Nephron (organoid): ENCODE data around the gene ALDH1A2.

Experiments
- H3K27ac Mint-ChIP-seq, 3 experiments: 2 replicates each; pipeline ENCODE4 v1.8.0; 2020; ENCODE audit warnings: mixed read lengths in 3 of 3, mild to moderate bottlenecking in 2 of 3, moderate library complexity in 1 of 3
- H3K27me3 Mint-ChIP-seq: 2 replicates; pipeline ENCODE4 v1.8.0; 2021; ENCODE audit warnings: low read depth, mild to moderate bottlenecking, moderate library complexity, mixed read lengths
- H3K36me3 Mint-ChIP-seq: 2 replicates; pipeline ENCODE4 v1.8.0; 2020; ENCODE audit warnings: low read depth, mixed read lengths
- H3K4me1 Mint-ChIP-seq: 2 replicates; pipeline ENCODE4 v1.8.0; 2020; ENCODE audit warnings: mixed read lengths
- H3K4me3 Mint-ChIP-seq, 3 experiments: 2 replicates each; pipeline ENCODE4 v1.8.0; 2020; ENCODE audit warnings: mild to moderate bottlenecking in 3 of 3, mixed read lengths in 3 of 3, moderate library complexity in 2 of 3
- H3K9me3 Mint-ChIP-seq: 2 replicates; pipeline ENCODE4 v1.8.0; 2020; ENCODE audit warnings: mixed read lengths
- CTCF ChIP-seq, 3 experiments: fragments of 200-600 bp; sonication (generic); IDR thresholded peaks; one replicate each; pipeline ENCODE4 v1.5.0; 2021; ENCODE audit warnings: antibody characterized with exemption in 3 of 3; ENCODE audit not compliant: unreplicated experiment in 3 of 3

The ALDH1A2 gene

GRCh38 chr15:58060575-58060974, 4.9 kb downstream of the ALDH1A2 start:
- no peak for TF ChIP-seq CTCF (IDR thresholded peaks at IDR 0.05; ENCODE audit: unreplicated experiment in 3 of 3)
- no peaks in the 10 kb centered on the region for H3K9me3 Mint-ChIP-seq
- H3K27me3 Mint-ChIP-seq: peaks cover 57% of the 10 kb centered on the region
- peak overlapping the region; percentile 83 to 89 (median 85) for H3K4me3 Mint-ChIP-seq
- peaks cover 33% of the 10 kb centered on the region for H3K36me3 Mint-ChIP-seq
- peak overlapping the region; percentile 60 to 93 (median 65) for H3K27ac Mint-ChIP-seq
- peaks cover 13% of the 10 kb centered on the region for H3K4me1 Mint-ChIP-seq

DNA sequence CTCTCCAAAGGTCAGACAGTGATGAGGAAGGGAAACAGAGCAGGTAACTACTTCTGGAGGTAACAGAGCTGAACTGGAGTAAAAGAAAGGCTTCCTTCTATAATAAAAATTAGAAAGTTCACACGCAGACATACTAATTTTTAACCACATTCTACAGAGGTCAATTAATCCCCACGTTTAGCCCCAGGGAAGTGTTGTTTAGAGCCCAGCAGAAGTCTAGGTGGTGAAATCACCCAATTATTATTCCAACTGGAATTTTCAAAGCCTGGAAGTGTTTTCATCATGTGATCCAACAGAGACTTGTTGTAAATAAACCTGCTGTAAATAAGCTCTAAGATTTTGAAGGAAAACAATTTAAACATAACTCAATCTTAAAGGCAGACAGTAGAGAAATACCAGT, 6.8 kb downstream of the ALDH1A2 start:
- Mint-ChIP-seq H3K27me3 (peaks cover 39% of the 10 kb centered on the region), H3K4me3 (peak overlapping the region; percentile 26 to 59 (median 37))
- TF ChIP-seq CTCF (IDR thresholded peaks at IDR 0.05; ENCODE audit: unreplicated experiment in 3 of 3): no peak

GRCh38 chr15:58058073-58058472, 7.4 kb downstream of the ALDH1A2 start:
- Mint-ChIP-seq H3K27me3 (peaks cover 32% of the 10 kb centered on the region), H3K4me1 (peaks cover 19% of the 10 kb centered on the region), H3K4me3 (peak overlapping the region; percentile 9 to 45 (median 33)), H3K27ac (peak overlapping the region in 1 of 3 experiments; percentile 3), H3K9me3 (no peaks in the 10 kb centered on the region), H3K36me3 (peaks cover 28% of the 10 kb centered on the region)
- TF ChIP-seq CTCF (IDR thresholded peaks at IDR 0.05; ENCODE audit: unreplicated experiment in 3 of 3): no peak

More for the DNA sequence above, 6.8 kb downstream of the ALDH1A2 start:
- H3K27ac Mint-ChIP-seq: peak overlapping the region in 1 of 3 experiments; percentile 75
- no peaks in the 10 kb centered on the region for H3K9me3 Mint-ChIP-seq
- H3K36me3 Mint-ChIP-seq: peaks cover 30% of the 10 kb centered on the region
- H3K4me1 Mint-ChIP-seq: peaks cover 14% of the 10 kb centered on the region

DNA sequence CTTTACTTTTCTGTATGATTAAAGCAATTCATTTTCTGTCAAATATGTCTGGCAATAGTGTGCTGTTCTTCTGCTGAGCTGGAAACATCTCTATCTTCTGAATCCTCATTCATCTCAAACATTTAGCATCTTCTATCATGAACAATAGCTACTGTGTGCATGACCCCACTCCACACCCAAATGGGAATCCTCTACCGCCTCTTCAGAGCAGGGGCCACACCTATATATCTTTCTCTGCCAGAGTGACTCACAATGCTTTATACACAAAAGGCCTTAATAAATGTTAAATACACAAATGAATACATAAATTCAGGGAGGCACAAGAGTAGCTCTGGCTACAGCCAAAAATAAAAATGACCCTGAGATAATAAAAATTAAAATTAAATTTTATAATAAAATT, 8.0 kb downstream of the ALDH1A2 start:
- Mint-ChIP-seq H3K27me3 (peaks cover 27% of the 10 kb centered on the region), H3K36me3 (peaks cover 25% of the 10 kb centered on the region), H3K4me1 (peaks cover 19% of the 10 kb centered on the region), H3K27ac (peak overlapping the region in 1 of 3 experiments; percentile 3), H3K9me3 (no peaks in the 10 kb centered on the region), H3K4me3 (peak overlapping the region; percentile 42 to 50 (median 46))
- TF ChIP-seq CTCF (IDR thresholded peaks at IDR 0.05; ENCODE audit: unreplicated experiment in 3 of 3): no peak

DNA sequence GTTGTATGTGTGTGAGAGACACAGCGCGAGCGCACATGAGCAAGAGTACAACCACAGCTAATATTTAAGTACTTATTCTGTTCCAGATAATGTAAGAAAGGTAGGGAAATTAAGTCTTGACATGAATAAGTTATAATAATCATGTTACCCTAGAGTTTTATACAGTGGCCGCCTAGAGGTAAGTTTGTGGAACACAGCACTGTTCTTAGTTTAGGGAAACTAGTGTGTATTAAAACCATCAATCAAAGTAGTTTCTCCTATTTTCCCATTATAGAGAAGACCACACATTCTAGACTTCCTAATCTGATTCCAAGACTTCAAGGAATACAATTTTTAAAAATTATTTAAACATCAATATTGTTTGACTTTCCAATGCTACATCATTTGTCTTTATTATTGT, 9.5 kb downstream of the ALDH1A2 start:
- H3K9me3 Mint-ChIP-seq: no peaks in the 10 kb centered on the region
- peak in 2 of 3 experiments; percentile 20 to 32 for TF ChIP-seq CTCF (IDR thresholded peaks at IDR 0.05; ENCODE audit: unreplicated experiment in 3 of 3)
- peaks cover 19% of the 10 kb centered on the region for H3K27me3 Mint-ChIP-seq
- H3K4me3 Mint-ChIP-seq: peak overlapping the region in 1 of 3 experiments; percentile 41
- peaks cover 25% of the 10 kb centered on the region for H3K4me1 Mint-ChIP-seq
- H3K27ac Mint-ChIP-seq: no peak overlapping the region
- peaks cover 17% of the 10 kb centered on the region for H3K36me3 Mint-ChIP-seq
